ENCODE measurements around the gene LHX3.

Gene LHX3

DNA sequence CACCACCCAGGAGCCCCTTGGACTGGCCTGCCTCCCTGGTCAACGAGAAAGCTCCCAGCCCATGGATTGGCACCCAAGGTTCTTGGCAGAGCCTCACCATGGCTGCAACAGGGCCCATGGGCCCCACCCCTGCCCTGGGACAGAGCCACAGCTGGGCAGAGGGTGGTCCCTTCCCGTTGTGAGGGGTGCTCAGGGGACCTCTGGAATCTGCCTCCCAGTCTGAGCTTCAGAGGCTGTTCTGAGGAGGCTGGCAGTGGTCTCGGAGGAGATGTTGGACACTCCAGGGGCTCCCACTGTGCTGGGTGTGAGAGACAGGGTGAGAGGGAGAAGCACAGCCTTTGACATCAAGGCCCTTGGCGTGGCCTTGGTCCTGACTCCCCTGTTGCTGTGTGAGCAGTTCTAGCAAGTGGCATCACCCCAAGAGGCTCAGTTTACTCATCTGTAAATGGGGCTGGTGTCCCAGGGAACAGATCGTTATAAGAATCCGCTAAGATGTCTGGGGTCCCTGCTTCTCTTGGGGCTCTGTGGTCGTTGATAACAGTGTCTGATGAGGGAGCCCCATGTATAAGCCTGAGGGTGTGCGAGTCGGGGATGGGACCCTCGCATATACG is 33.0 kb downstream of the LHX3 start:
- no peak overlapping the region for H3K4me3 ChIP-seq (ENCODE audit: control insufficient read depth, low read depth, low read length)
- TF ChIP-seq, protein P1, sequence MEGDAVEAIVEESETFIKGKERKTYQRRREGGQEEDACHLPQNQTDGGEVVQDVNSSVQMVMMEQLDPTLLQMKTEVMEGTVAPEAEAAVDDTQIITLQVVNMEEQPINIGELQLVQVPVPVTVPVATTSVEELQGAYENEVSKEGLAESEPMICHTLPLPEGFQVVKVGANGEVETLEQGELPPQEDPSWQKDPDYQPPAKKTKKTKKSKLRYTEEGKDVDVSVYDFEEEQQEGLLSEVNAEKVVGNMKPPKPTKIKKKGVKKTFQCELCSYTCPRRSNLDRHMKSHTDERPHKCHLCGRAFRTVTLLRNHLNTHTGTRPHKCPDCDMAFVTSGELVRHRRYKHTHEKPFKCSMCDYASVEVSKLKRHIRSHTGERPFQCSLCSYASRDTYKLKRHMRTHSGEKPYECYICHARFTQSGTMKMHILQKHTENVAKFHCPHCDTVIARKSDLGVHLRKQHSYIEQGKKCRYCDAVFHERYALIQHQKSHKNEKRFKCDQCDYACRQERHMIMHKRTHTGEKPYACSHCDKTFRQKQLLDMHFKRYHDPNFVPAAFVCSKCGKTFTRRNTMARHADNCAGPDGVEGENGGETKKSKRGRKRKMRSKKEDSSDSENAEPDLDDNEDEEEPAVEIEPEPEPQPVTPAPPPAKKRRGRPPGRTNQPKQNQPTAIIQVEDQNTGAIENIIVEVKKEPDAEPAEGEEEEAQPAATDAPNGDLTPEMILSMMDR (conservative IDR thresholded peaks at IDR 0.05; ENCODE audit: control insufficient read depth, insufficient read depth, low read depth, low read length), result no peak
- DNase-seq (ENCODE audit: low read depth), result no peak

DNA sequence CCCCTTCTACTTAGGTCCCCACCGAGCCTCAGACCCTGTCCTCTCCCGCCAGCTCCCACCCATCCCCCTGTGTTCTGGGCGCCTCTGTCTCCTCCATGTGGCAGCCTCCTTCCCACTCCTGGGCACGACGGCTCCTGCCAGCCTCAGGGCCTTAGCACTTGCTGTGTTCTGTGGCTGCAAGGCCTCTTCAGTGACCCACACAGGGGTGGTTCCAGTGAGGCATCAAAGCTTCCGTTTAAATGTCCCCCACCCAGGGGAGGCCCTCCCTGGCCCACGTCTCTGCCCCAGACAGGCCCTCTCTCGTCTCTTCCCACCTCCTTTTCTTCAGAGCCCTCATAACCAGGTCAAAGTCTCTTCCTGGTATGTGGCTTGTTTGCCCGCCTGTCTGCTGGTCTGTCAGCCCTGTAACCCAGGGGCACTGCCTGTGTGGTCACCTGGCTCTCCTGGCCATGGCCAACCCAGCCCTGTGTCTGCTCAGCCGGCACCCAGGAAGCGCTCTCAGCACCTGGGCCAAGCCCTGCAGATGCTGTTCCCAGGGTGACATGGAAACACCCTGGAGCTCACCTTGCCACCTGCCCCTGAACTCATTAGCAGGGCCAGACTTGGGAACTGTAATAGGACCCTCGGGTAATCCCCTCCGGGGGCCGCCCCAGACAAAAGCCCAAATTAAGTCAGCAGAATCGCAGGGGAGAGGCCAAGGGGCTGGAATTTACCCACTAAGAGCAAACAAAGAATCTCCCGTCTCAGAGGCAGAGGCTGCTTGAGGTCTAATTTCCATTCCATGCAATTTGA is 33.7 kb downstream of the LHX3 start:
- no peak overlapping the region for H3K4me3 ChIP-seq (ENCODE audit: control insufficient read depth, low read depth, low read length)
- TF ChIP-seq, protein P1 (conservative IDR thresholded peaks at IDR 0.05; ENCODE audit: control insufficient read depth, insufficient read depth, low read depth, low read length), result no peak
- DNase-seq (ENCODE audit: low read depth), result no peak

DNA sequence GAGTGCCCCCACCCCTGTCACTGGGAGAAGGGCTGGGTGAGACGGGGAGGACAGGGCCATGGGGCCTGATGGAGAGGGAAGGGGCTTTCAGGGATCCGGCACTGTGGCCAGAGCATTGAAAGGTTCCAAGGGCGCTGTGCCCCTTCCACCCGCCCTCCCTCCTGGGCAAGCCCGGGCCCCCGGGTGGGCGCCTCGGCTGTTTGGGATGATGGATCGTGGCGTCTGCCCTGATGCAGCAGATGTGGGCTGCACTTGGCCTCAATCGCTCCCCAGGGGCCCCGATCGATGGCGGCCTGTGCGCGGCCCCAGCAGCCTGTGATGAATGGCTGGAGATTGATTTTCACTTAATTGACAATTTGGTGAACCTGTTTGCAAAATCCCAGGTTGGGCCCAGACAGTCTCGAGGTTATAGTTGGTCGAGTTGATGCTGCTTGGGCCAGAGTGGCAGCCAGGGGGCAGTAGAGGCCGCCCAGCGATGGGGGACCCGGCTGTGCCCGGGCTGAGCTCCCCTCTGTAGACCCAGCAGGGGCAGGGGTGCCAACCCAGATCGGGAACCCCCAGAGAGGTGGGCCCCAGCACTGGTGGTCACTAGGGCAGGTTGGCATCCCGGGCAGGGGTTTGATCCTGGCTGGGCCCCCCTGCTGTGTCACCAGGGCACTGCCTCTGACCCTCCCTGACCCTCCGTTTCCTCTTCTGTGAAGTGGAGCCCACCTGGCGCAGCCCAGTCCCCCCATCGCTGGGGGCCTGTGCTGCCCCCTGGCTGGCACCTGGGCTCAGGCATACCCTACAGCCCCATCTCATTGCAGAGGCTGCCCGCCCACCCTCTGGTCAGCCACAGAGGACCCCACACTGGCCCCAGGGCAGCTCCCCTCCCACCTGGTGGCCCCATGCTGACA is 34.7 kb downstream of the LHX3 start:
- no peak overlapping the region for H3K4me3 ChIP-seq (ENCODE audit: control insufficient read depth, low read depth, low read length)
- TF ChIP-seq, protein P1 (conservative IDR thresholded peaks at IDR 0.05; ENCODE audit: control insufficient read depth, insufficient read depth, low read depth, low read length), result peak; percentile 71
- DNase-seq (ENCODE audit: low read depth), result peak; percentile 8

DNA sequence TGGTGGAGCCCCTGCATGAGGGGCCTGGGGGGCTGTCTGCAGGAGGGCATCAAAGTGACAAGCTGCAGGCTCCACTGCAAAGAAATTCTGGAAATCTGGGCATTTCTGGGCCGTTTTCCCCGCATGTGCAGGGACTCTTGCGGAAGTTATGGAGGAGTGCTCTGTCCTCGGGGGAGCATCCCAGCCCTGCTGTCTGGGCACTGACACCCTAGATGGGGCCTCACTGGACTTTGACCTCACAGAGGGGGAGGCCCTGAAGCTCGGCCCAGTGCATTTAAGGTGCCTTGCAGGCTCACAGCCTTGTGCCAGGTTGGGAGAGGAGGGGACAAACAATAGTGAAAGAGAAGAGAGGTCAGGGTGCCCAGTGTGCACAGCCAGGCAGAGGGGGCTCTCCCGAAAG is 35.4 kb downstream of the LHX3 start:
- TF ChIP-seq, protein P1 (conservative IDR thresholded peaks at IDR 0.05; ENCODE audit: control insufficient read depth, insufficient read depth, low read depth, low read length), result no peak
- no peak for DNase-seq (ENCODE audit: low read depth)
- H3K4me3 ChIP-seq (ENCODE audit: control insufficient read depth, low read depth, low read length), result no peak overlapping the region

DNA sequence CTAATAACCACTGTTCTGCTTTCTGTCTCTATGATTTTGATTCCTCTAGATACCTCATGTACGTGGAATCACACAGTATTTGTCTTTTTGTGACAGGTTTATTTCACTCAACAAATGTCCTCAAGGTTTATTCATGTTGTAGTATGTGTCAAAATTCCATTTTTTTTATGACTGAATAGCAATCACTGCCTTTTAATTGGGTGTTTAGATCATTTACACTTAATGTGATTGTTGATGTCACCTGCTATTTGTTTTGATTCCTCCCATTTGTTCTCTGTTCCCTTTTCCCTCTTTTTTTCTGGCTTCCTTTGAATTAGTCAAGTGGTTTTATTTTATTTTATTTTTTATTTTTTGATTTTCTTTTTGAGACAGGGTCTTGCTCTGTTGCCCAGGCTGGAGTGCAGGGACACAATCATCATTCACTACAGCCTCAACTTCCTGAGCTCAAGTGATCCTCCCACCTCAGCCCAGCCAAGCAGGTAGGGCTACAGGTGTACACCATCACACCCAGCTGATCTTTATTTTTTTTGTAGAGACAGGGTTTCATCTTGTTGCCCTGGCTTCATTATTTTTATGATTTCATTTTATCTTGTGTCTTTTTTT is 41.6 kb downstream of the LHX3 start:
- no peak for DNase-seq (ENCODE audit: low read depth)
- TF ChIP-seq, protein P1 (conservative IDR thresholded peaks at IDR 0.05; ENCODE audit: control insufficient read depth, insufficient read depth, low read depth, low read length), result no peak
- H3K4me3 ChIP-seq (ENCODE audit: control insufficient read depth, low read depth, low read length), result no peak overlapping the region

DNA sequence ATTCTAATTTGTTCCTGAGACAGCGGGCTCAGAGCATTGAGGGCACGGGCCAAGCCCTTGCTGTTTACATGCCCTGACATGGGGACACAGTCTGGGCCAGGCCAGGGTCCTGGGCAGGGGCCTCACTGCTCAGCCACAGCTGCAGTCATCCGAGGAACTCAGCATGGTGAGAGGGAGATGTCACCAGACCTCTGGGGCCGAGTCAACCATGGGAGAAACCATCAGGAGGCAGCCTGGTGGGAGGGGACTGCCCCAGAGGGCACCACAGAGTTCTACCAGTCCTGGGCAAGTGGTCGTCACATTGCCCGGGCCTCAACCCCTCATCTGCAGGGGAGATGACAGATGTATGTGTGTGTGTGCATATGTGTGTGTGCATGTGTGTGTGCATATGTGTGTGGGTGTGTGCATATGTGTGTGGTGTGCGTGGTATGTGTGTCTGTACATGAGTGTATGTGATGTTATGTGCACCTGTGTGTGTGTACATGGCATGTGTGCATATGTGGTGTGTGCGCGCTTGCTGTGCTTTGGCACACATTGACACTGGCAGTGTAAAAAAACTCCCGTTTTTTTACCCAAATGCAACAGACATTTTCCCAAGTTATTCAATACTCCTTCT is 43.8 kb downstream of the LHX3 start:
- DNase-seq (ENCODE audit: low read depth), result no peak
- H3K4me3 ChIP-seq (ENCODE audit: control insufficient read depth, low read depth, low read length), result no peak overlapping the region
- TF ChIP-seq, protein P1 (conservative IDR thresholded peaks at IDR 0.05; ENCODE audit: control insufficient read depth, insufficient read depth, low read depth, low read length), result no peak

All from fibroblast of mammary gland (primary cell).